ENCODE measurements around the gene TBC1D4.
"Not testable (repeated sequence)": the region's sequence is repeated elsewhere in the genome, so short reads cannot be mapped to it uniquely, and the experiment has no call there.

TBC1D4 gene

DNA sequence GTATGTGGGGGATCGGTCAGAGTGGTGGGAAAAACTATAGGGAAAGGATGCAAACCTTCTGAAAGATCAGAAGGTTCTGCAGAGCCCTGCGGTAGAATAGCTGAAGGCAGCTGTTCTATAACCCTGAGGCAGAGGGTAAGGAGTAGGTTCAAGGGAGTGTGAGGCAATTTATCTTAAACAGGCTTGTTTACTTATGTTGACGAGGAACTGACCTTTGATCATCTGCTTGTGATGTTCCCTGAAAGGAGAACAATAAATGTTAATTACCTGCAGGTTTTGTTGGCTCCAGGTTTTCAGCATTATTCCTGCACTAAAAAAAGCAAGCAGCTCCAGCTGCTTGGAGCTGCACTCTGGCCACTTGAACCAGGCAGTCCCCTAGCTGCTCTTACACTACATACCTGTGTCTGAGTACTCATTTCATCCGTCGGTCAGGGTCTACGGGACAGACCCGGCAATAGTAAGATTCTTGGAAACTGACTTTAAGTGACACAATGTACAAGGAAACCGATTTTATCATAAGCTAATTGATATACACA is 202.1 kb downstream of the TBC1D4 start:
- no peak for DNase-seq (ENCODE audit: low spot score)
- in situ Hi-C loops (cut with MboI; ENCODE audit: low pct_unique_long_range_greater_than_20kb, low sequenced_read_pairs, unreplicated experiment), result no loop called here
- TF ChIP-seq CTCF (IDR thresholded peaks at IDR 0.05; ENCODE audit: extremely low read depth, insufficient read depth, missing control alignments), result no peak

DNA sequence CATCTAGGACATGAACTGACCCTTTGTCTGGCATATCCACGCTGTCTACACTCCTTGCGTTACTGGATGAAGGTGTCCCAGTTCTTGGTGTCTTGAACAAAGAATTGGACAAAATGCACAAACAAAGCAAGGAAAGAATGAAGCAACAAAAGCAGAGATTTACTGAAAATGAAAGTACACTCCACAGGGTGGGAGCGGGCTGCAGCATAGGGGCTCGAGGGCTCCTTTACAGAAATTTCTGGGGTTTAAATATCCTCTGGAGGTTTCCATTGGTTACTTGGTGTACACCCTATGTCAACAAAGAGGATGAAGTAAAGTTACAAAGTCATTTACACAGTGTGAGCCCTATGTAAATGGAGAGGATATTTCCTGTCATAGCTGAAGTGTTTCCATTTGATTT is 208.3 kb downstream of the TBC1D4 start:
- DNase-seq (ENCODE audit: low spot score); in situ Hi-C loops (cut with MboI; ENCODE audit: low pct_unique_long_range_greater_than_20kb, low sequenced_read_pairs, unreplicated experiment): not testable (repeated sequence)

GRCh38 chr13:75271846-75272245 is 210.1 kb downstream of the TBC1D4 start:
- no peak for DNase-seq (ENCODE audit: low spot score)
- in situ Hi-C loops (cut with MboI; ENCODE audit: low pct_unique_long_range_greater_than_20kb, low sequenced_read_pairs, unreplicated experiment), result no loop called here
- no peak for TF ChIP-seq CTCF (IDR thresholded peaks at IDR 0.05; ENCODE audit: extremely low read depth, insufficient read depth, missing control alignments)

GRCh38 chr13:75268481-75268880 is 213.5 kb downstream of the TBC1D4 start:
- DNase-seq (ENCODE audit: low spot score); in situ Hi-C loops (cut with MboI; ENCODE audit: low pct_unique_long_range_greater_than_20kb, low sequenced_read_pairs, unreplicated experiment): not testable (repeated sequence)

GRCh38 chr13:75264611-75265010 is 217.4 kb downstream of the TBC1D4 start:
- no peak for TF ChIP-seq CTCF (IDR thresholded peaks at IDR 0.05; ENCODE audit: extremely low read depth, insufficient read depth, missing control alignments)
- in situ Hi-C loops (cut with MboI; ENCODE audit: low pct_unique_long_range_greater_than_20kb, low sequenced_read_pairs, unreplicated experiment), result no loop called here
- no peak for DNase-seq (ENCODE audit: low spot score)

DNA sequence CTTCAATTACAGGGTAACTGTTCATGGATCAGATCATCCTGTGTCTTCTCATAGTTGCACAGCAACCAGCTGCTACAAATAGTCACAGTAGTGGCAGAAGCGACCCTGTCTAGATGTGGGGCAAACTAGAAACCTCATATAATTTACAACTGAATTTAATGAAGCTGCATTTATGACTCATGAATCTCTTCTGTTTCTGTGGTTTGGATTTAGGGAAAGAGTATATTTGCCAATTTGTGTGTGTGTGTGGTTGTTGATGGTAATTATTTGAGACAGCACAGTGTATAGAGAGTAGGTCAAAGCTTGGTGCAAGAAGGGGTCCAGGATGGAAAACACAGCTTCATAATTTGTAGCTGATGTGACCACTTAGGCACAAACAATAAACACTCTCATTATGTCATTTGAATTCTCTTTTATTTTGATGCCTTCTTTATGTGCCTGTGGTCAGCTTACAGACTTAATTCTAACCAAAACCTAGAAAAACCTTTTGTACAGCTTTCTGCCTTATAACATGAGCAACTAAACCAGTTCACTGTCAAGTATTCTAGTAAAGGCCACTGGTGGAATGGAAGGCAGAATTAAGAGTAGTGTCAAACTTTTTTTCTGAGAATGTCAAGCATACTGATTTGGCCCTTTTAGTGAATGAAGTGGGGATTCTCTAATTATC is 218.1 kb downstream of the TBC1D4 start:
- in situ Hi-C loops (cut with MboI; ENCODE audit: low pct_unique_long_range_greater_than_20kb, low sequenced_read_pairs, unreplicated experiment), result no loop called here
- DNase-seq (ENCODE audit: low spot score), result no peak
- TF ChIP-seq CTCF (IDR thresholded peaks at IDR 0.05; ENCODE audit: extremely low read depth, insufficient read depth, missing control alignments), result no peak

GRCh38 chr13:75258159-75258782 is 223.7 kb downstream of the TBC1D4 start:
- no peak for DNase-seq (ENCODE audit: low spot score)
- TF ChIP-seq CTCF (IDR thresholded peaks at IDR 0.05; ENCODE audit: extremely low read depth, insufficient read depth, missing control alignments), result peak; percentile 51
- in situ Hi-C loops (cut with MboI; ENCODE audit: low pct_unique_long_range_greater_than_20kb, low sequenced_read_pairs, unreplicated experiment), result no loop called here

Data from GM13977 (cell line).